GM13976 (cell line): ENCODE results near the gene LIPH.

Experiments
- DNase-seq: peaks from one replicate; pipeline ENCODE4 v3.0.0; 2012; ENCODE audit warnings: low spot score
- in situ Hi-C: fragments of 300-500 bp; cut with MboI; formaldehyde crosslinking; loops from one replicate; pipeline ENCODE4 v1.12.0; 2022; ENCODE audit warnings: low sequenced_read_pairs, mixed read lengths, inconsistent platforms; ENCODE audit not compliant: unreplicated experiment
- TF ChIP-seq, protein P1 (sequence below): IDR thresholded peaks from 2 replicates; pipeline ENCODE4 v1.5.1; 2012; ENCODE audit warnings: borderline replicate concordance, mild to moderate bottlenecking; ENCODE audit not compliant: insufficient read depth; ENCODE audit errors: extremely low read depth, missing control alignments, control extremely low read depth

LIPH gene

DNA sequence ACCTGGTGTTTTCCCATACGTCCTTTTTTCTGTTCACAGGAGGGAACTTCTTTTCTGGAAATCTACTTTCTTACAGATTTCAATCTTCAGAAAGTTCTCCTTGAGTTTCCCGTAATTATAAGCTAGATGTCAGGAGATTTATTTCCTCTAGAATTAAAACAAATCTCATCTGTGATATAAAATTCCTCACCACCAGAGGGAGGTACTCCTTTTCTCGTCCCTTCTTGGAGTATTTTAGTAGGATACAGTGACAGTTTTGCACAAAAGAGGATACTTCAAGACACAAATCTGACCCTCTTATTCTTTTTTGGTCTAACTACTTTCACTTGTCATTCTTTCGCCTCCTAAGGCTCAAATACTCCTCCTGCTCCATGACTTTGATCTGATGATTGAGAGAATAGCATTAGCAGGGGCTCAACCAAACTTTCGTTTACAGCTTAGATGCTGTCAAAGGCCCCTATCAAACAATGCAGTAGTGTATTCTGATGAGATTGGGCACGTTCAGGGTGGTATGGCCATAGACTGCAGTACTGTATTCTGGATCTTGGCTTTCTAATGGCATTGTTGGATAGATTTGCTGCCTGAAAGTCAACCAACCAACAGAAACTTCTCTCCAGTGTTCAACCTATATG is 91.6 kb downstream of the LIPH start:
- DNase-seq = peak; percentile 23
- TF ChIP-seq, protein P1, sequence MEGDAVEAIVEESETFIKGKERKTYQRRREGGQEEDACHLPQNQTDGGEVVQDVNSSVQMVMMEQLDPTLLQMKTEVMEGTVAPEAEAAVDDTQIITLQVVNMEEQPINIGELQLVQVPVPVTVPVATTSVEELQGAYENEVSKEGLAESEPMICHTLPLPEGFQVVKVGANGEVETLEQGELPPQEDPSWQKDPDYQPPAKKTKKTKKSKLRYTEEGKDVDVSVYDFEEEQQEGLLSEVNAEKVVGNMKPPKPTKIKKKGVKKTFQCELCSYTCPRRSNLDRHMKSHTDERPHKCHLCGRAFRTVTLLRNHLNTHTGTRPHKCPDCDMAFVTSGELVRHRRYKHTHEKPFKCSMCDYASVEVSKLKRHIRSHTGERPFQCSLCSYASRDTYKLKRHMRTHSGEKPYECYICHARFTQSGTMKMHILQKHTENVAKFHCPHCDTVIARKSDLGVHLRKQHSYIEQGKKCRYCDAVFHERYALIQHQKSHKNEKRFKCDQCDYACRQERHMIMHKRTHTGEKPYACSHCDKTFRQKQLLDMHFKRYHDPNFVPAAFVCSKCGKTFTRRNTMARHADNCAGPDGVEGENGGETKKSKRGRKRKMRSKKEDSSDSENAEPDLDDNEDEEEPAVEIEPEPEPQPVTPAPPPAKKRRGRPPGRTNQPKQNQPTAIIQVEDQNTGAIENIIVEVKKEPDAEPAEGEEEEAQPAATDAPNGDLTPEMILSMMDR = no peak
- in situ Hi-C loops = no loop called here

DNA sequence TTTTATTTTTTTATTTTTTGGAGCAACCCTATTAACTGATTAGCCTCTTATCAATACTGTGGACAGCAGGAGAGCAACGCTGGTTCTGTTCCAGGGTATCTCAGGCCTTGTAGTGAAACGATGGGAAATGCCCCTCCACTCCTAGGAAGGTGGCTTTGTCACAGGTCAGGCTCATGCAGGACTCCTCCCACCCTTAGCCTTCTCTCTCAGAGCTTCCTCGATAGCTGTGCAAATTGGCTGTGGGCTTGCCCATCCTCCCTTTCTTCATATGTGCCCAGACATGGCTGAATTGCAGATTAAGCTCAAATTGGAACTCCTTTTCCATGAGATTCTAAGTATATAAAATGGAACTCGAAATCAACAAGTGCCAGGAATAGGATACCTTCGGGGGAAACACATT is 92.1 kb downstream of the LIPH start:
- DNase-seq = no peak
- in situ Hi-C loops = no loop called here
- TF ChIP-seq, protein P1 = no peak

DNA sequence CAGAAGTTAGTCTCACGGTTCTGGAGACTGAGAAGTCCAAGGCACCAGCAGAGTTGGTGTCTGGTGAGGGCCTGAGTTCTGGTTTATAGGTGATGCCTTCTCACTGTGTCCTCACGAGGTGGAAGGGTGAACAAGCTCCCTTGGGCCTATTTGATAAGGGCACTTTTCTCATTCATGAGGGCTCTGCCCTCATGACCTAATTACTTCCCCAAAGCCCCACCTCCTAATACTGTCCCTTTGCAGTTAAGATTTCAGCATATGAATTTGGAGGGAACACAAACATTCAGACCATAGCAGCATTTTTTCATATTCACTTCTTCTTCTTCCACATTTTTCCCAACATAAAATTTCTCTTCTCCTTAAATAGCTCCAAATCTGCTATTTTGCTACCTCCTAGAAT is 95.0 kb downstream of the LIPH start:
- TF ChIP-seq, protein P1 = no peak
- in situ Hi-C loops = no loop called here
- DNase-seq = no peak
